HepG2 (cell line): ENCODE results near the gene TTLL12. TPM values are rescaled to one million over a fixed set of nuclear protein-coding genes. Genes with fewer than 3 reads are reported as not detected.
A peak's percentile ranks its signal among the peaks of the same experiment; 100 is the strongest.

Source experiments
- AKAP8 ChIP-seq: sonication (generic); formaldehyde crosslinking; IDR thresholded peaks from 2 replicates; pipeline ENCODE4 v1.5.1; 2020; ENCODE audit warnings: mild to moderate bottlenecking, missing genetic modification reagents
- CENPX ChIP-seq: sonication (generic); formaldehyde crosslinking; IDR thresholded peaks from 2 replicates; pipeline ENCODE4 v1.9.0; 2021; ENCODE audit warnings: mild to moderate bottlenecking, missing genetic modification reagents, moderate library complexity
- CHD2 ChIP-seq: IDR thresholded peaks from 2 replicates; pipeline ENCODE4 v1.6.1; 2011; ENCODE audit warnings: low read depth, low read length, improper control_type of control experiment
- EZH2 ChIP-seq: conservative IDR thresholded peaks from 2 replicates; pipeline ENCODE4 v1.6.1; 2012; ENCODE audit warnings: mild to moderate bottlenecking, low read depth, low read length, moderate library complexity
- HNF4G ChIP-seq, 2 experiments: sonication (generic) in 1 of 2; formaldehyde crosslinking in 1 of 2; IDR thresholded peaks; 2 replicates each; pipeline versions ENCODE4 v1.4.0 to v1.6.1; 2011 to 2020; ENCODE audit warnings: borderline replicate concordance in 2 of 2, low read depth in 2 of 2, mild to moderate bottlenecking in 2 of 2, low read length in 1 of 2, missing genetic modification reagents in 1 of 2, moderate library complexity in 1 of 2
- PTBP1 ChIP-seq: fragments of 200-400 bp; formaldehyde crosslinking; IDR thresholded peaks from 2 replicates; pipeline ENCODE4 v1.6.1; 2018; ENCODE audit warnings: low read length, low read depth; ENCODE audit not compliant: poor library complexity, severe bottlenecking
- SOX5 ChIP-seq: IDR thresholded peaks from 2 replicates; pipeline ENCODE4 v1.6.1; 2016; ENCODE audit warnings: borderline replicate concordance
- SP5 ChIP-seq: IDR thresholded peaks from 2 replicates; pipeline ENCODE4 v1.6.1; 2016; ENCODE audit warnings: low read depth, borderline replicate concordance
- TFAP4 ChIP-seq: sonication (generic); IDR thresholded peaks from 2 replicates; pipeline ENCODE4 v1.6.1; 2016; ENCODE audit warnings: low read depth, borderline replicate concordance
- ZFP36L1 ChIP-seq: sonication (generic); formaldehyde crosslinking; IDR thresholded peaks from 2 replicates; pipeline ENCODE4 v1.8.0; 2022; ENCODE audit warnings: mild to moderate bottlenecking, missing genetic modification reagents, moderate library complexity
- ZNF274 ChIP-seq: sonication (generic); formaldehyde crosslinking; IDR thresholded peaks from 2 replicates; pipeline ENCODE4 v1.5.1; 2020; ENCODE audit warnings: mild to moderate bottlenecking, missing genetic modification reagents
- ZNF331 ChIP-seq: sonication (generic); formaldehyde crosslinking; IDR thresholded peaks from 2 replicates; pipeline ENCODE4 v1.4.0; 2020; ENCODE audit warnings: missing genetic modification reagents
- ZNF558 ChIP-seq: sonication (generic); formaldehyde crosslinking; IDR thresholded peaks from 2 replicates; pipeline ENCODE4 v1.9.0; 2022; ENCODE audit warnings: mild to moderate bottlenecking, missing genetic modification reagents, borderline replicate concordance
- polyA plus RNA-seq, 8 experiments: library from polyadenylated mRNA; depleted of rRNA in 3 of 8; stranded (reverse) in 7 of 8; unstranded in 1 of 8; fragments of >200 nt; fragmentation: Illumina TruSeq in 4 of 8; extraction: Trizol in 4 of 8; gene quantifications; 2 replicates each; pipeline versions ENCODE4 v1.2.1 to v1.2.3, GENCODE V29; 2011 to 2016; ENCODE audit warnings: low read depth in 4 of 8, missing spikeins in 1 of 8, mixed read lengths in 1 of 8; ENCODE audit not compliant: insufficient read depth in 1 of 8
- total RNA-seq, 5 experiments: library from RNA; depleted of rRNA; stranded (reverse); fragments of >200 nt; fragmentation: Illumina TruSeq; extraction: Trizol; gene quantifications; 2 replicates each; pipeline ENCODE4 v1.2.3, GENCODE V29; 2016; ENCODE audit warnings: low read depth in 1 of 5

The TTLL12 gene
- total and polyA plus RNA-seq, 2 of the 13 experiments (the other 11 are each of a cell fraction or from before 2014, with no cell fraction given): 11.9 to 38.1 TPM

GRCh38 chr22:43142880-43143562, 43.9 kb downstream of the TTLL12 start, which contains the start of gene MCAT (continued):
- TF ChIP-seq HNF4G (IDR thresholded peaks at IDR 0.05; ENCODE audit: borderline replicate concordance, low read depth, low read length) (peak; percentile 25; the same call in 1 of the 2 replicates), HNF4G (CRISPR knock-in tag; IDR thresholded peaks at IDR 0.05; ENCODE audit: borderline replicate concordance, low read depth) (no peak), TFAP4 (peak; percentile 42; the same call in 1 of the 2 replicates), ZFP36L1 (CRISPR knock-in tag) (0 out of 2 replicates have a peak, but pooled peaks have one; percentile 37), SP5 (CRISPR knock-in tag) (peak; percentile 19; the same call in 1 of the 2 replicates), CENPX (no peak), AKAP8 (no peak), ZNF558 (CRISPR knock-in tag) (peak; percentile 59; the same call in 1 of the 2 replicates), SOX5 (peak; percentile 56), PTBP1 (no peak), ZNF274 (CRISPR knock-in tag) (no peak), ZNF331 (CRISPR knock-in tag) (peak; percentile 83), CHD2 (no peak), EZH2 (no peak)
